ENCODE measurements around the gene CNTNAP4.

The CNTNAP4 gene

DNA sequence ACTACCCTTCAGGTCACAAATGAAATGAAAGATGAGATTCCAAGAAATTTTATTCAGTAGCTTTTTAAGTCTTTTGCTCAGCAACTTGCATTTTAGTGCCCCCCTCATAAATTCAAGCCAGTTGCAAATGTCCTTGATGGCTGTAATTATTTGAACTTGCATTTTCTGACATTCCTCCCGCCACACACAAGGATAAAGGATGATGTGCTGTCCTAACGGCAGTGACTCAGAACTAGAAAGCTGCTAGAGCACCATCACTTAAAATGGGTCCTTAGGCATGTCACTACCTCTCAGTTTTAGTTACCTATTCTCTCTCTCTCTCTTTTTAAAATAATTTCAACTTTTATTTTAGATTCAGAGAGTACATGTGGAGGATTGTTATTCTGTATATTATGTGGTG is 306.7 kb downstream of the CNTNAP4 start:
- no peak for DNase-seq (ENCODE audit: low spot score)

DNA sequence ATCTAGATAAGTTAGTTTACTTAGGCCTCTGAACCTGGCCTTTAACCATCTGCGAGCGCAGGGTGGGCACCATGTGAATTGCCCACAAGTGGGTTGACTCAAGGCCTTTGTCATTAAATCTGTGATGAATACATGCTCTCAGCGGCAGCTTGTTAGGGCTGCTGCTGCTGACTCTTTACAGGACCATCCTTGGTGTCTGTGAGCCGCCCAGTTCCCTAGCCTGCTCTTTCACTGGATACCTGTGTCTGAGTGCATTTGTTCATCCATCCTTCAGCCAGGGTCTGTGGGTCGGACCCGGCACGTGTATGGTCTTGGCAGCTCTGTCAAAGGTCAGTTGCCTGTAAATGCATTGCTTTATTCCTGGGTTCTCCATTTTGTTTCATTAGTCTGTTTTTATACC is 321.3 kb downstream of the CNTNAP4 start:
- no peak for DNase-seq (ENCODE audit: low spot score)

DNA sequence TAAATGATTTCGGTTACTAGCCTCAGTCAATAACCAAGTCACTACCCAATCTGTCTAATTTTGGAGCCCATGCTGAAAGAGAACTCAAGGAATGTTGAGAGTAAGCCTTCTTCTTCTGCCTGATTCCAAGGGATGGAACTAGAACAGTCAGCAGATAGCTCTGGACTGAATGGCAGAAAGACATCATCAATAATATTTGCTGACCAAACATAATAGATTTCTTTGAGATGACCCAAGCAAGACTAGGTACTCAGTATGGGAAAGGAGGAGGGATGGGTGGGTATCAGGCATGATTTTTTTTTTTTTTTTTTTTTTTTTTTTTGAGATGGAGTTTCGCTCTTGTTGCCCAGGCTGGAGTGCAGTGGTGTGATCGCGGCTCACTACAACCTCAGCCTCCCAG is 330.1 kb downstream of the CNTNAP4 start:
- DNase-seq (ENCODE audit: low spot score), result no peak
